Spleen (tissue), 7 donors: ENCODE data around the gene JMJD1C.

Experiments used
- POLR2A ChIP-seq, 3 donors: fragments of 450-650 bp; IDR thresholded peaks; one replicate each; pipeline ENCODE4 v1.5.1; 2017; ENCODE audit warnings: antibody characterized with exemption in 3 of 3, mild to moderate bottlenecking in 1 of 3
- POLR2AphosphoS5 ChIP-seq, 3 donors: sonication (generic); formaldehyde crosslinking; IDR thresholded peaks; one replicate each; pipeline ENCODE4 v1.5.1; 2017; ENCODE audit warnings: antibody characterized with exemption in 3 of 3
- TF ChIP-seq, protein P1 (sequence below), 11 experiments: fragments of 200-600 bp in 7 of 11; fragments of 450-650 bp in 4 of 11; sonication (generic) in 4 of 11; IDR thresholded peaks in 8 of 11; conservative IDR thresholded peaks in 3 of 11; 1 replicate in 7 of 11; 2 replicates in 4 of 11; pipeline versions ENCODE4 v1.4.0 to v1.8.0; 2016 to 2021; ENCODE audit warnings: antibody characterized with exemption in 11 of 11, inconsistent platforms in 4 of 11, mild to moderate bottlenecking in 1 of 11
- donor health status: DM: no; HTN: no; CAD: no; lungs with moderate emphysema.
- donor health status: DM: no; HTN: no; CAD: no.
- donor health status: DM: no; HTN: no; CAD: no.

DNA sequence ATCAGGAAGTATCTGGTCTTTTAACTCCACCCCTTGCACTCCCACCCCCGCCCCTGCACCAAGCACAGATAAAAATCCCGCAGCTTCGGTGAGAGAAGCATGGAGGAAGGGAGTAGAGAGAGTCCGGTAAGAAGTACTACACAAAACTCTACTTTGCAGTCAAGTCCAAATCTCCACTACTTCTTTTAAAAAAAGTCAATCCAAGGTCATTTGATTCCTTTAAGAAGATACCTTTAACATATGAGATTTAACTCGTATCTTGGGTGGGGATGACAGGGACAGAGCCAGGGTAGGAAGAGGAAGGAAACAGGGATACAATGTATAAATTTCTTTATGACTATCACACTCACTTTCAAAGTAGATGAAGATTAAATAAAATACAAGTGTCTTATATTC lies 200.6 kb downstream of the JMJD1C start:
- TF ChIP-seq, protein P1, sequence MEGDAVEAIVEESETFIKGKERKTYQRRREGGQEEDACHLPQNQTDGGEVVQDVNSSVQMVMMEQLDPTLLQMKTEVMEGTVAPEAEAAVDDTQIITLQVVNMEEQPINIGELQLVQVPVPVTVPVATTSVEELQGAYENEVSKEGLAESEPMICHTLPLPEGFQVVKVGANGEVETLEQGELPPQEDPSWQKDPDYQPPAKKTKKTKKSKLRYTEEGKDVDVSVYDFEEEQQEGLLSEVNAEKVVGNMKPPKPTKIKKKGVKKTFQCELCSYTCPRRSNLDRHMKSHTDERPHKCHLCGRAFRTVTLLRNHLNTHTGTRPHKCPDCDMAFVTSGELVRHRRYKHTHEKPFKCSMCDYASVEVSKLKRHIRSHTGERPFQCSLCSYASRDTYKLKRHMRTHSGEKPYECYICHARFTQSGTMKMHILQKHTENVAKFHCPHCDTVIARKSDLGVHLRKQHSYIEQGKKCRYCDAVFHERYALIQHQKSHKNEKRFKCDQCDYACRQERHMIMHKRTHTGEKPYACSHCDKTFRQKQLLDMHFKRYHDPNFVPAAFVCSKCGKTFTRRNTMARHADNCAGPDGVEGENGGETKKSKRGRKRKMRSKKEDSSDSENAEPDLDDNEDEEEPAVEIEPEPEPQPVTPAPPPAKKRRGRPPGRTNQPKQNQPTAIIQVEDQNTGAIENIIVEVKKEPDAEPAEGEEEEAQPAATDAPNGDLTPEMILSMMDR (IDR thresholded peaks at IDR 0.05 in 8 of 11, conservative IDR thresholded peaks at IDR 0.05 in 3 of 11) = no peak
- TF ChIP-seq POLR2A (IDR thresholded peaks at IDR 0.05) = peak in 1 of 3 donors; percentile 54
- TF ChIP-seq POLR2AphosphoS5 (IDR thresholded peaks at IDR 0.05) = peak in 1 of 3 donors; percentile 71
